Measurements from ENCODE around the gene GYG2. TPM values are rescaled to one million over a fixed set of nuclear protein-coding genes. Genes with fewer than 3 reads are reported as not detected.
A peak's percentile ranks its signal among the peaks of the same experiment; 100 is the strongest.
"Not testable (repeated sequence)": the region's sequence is repeated elsewhere in the genome, so short reads cannot be mapped to it uniquely, and the experiment has no call there.

GYG2 gene
- total and polyA plus RNA-seq, 7 experiments from 2014 or later, result not detected

DNA sequence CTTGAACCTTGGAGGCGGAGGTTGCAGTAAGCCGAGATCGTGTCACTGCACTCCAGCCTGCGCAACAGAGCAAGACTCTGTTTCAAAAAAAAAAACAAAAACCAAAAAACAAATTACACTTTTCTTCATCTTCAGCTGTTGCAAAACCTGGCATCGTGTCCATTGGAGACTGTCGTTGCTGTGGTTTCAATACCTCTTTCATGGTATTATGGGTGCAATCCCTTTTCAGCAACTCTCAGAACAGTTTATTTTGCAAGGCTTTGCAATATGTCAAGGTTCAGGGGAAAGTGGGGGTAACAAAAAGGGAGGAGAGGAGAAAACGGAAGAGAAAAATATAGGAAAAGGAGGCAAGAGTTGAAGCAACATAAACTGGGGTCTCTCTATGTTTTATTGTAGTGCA is 59.6 kb downstream of the GYG2 start:
- Histone ChIP-seq H3K36me3 (ENCODE audit: control insufficient read depth in 2 of 3, insufficient read depth in 3 of 3, low read length in 3 of 3) (no peaks in the 10 kb centered on the region), H3K4me1 (ENCODE audit: control insufficient read depth in 2 of 2, insufficient read depth in 2 of 2, low read length in 2 of 2) (no peaks in the 10 kb centered on the region), H3K27ac (ENCODE audit: low read depth, low read length) (no peak overlapping the region), H3K9me3 (ENCODE audit: control insufficient read depth in 2 of 3, low read length in 3 of 3) (no peaks in the 10 kb centered on the region), H3K27me3 (ENCODE audit: control insufficient read depth in 2 of 2, insufficient read depth in 2 of 2, low read length in 2 of 2) (no peaks in the 10 kb centered on the region), H3K4me3 (ENCODE audit: low read length) (no peak overlapping the region)
- ATAC-seq, result no peak
- POLR2A ChIA-PET, result interaction anchor here (0.6 kb wide), 1 partner anchor 18 kb away, joined by 4 read pairs; no protein-coding TSS in a partner anchor
- intact Hi-C loops (cut with micrococcal nuclease), result no loop called here
- Mint-ChIP-seq H3K4me1 (peaks cover 0 to 22% (median 11%) of the 10 kb centered on the region in 7 donors), H3K4me3 (peak overlapping the region in 7 of 10 donors; percentile 40 to 90 (median 81)), H3K9me3 (peaks cover 0 to 7% (median 0%) of the 10 kb centered on the region in 11 donors), H3K27ac (no peak overlapping the region), H3K36me3 (no peaks in the 10 kb centered on the region), H3K27me3 (peaks cover 0 to 5% (median 1%) of the 10 kb centered on the region in 5 donors)
- no peak for DNase-seq
- CTCF ChIA-PET, result no interaction called here

DNA sequence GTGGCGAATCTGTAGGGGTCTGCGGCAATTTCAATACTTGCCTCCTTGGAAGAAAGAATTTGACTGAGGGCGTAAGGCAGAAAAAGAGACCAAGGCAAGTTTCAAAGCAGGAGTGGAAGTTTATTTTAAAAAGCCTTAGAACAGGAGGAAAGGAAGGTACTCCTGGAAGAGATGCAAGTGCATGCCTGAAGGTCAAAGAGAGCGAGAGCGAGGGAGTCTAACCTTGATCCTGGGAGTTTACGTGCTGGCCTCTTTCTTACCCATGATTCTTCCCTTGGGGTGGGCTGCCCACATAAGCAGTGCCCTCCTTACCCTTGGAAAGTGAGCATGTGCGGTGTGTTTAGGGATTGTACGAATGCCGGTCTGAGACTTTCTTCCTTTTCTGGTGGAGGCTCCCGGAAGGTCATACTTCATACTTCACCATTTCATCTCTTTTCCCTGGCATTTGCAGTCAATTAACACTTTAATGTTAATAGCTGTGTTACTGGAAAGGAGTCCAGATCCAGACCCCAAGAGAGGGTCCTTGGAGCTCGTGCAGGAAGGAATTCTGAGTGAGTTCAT is 60.4 kb downstream of the GYG2 start:
- no peak for DNase-seq
- CTCF ChIA-PET, result no interaction called here
- no peaks in the 10 kb centered on the region for H3K4me1 ChIP-seq (ENCODE audit: control insufficient read depth in 2 of 2, insufficient read depth in 2 of 2, low read length in 2 of 2)
- POLR2A ChIA-PET, result no interaction called here
- intact Hi-C loops (cut with micrococcal nuclease), result no loop called here
- Mint-ChIP-seq H3K9me3 (peaks cover 0 to 7% (median 0%) of the 10 kb centered on the region in 11 donors), H3K4me1 (peaks cover 0 to 22% (median 11%) of the 10 kb centered on the region in 7 donors), H3K27me3 (peaks cover 0 to 5% (median 1%) of the 10 kb centered on the region in 5 donors), H3K36me3 (no peaks in the 10 kb centered on the region), H3K4me3 (peak overlapping the region; percentile 81 to 90 (median 85)), H3K27ac (peak overlapping the region in 4 of 9 donors; percentile 15 to 69 (median 60))
- no peaks in the 10 kb centered on the region for H3K27me3 ChIP-seq (ENCODE audit: control insufficient read depth in 2 of 2, insufficient read depth in 2 of 2, low read length in 2 of 2)
- no peak for ATAC-seq
- no peaks in the 10 kb centered on the region for H3K9me3 ChIP-seq (ENCODE audit: control insufficient read depth in 2 of 3, low read length in 3 of 3)
- H3K36me3 ChIP-seq (ENCODE audit: control insufficient read depth in 2 of 3, insufficient read depth in 3 of 3, low read length in 3 of 3), result no peaks in the 10 kb centered on the region
- H3K4me3 ChIP-seq (ENCODE audit: low read length), result peak overlapping the region; percentile 44
- no peak overlapping the region for H3K27ac ChIP-seq (ENCODE audit: low read depth, low read length)

DNA sequence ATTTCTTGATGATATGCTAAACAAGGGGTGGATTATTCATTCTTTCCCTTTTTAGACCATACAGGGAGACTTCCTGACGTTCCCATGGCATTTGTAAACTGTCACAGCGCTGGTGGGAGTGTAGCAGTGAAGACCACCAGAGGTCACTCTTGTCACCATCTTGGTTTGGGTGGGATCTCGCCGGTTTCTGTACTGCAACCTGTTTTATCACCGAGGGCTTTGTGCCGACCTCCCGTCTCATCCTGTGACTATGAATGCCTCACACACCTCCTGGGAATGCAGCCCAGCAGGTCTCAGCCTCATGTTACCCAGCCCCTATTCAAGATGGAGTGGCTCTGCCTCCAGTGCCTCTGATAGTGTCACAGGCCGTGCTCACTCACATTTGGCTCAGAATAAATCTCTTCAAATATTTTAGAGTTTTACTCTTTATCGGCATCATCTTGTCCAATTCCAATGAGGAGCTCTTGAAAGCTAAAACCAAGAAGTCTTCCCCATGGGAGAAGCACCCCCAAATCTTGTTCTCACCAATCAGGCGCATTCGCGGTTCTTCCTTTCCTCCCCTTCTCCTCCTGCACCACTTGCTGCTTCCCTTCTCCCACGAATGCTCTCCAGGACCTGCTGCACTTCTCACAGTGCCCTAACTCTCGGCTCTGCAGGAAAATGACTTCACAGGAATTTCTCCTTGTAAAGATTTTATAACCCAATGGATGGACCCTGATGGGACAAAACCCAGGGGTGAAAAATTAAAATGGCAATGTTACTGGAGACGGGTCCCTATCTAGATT is 61.2 kb downstream of the GYG2 start:
- Mint-ChIP-seq H3K27ac (peak overlapping the region in 2 of 9 donors; percentile 60 to 69), H3K4me3 (peak overlapping the region; percentile 81 to 90 (median 85)), H3K4me1 (peaks cover 0 to 22% (median 11%) of the 10 kb centered on the region in 7 donors)
- H3K36me3 Mint-ChIP-seq; H3K27ac ChIP-seq (ENCODE audit: low read depth, low read length); H3K27me3 Mint-ChIP-seq; H3K36me3 ChIP-seq (ENCODE audit: control insufficient read depth in 2 of 3, insufficient read depth in 3 of 3, low read length in 3 of 3); H3K27me3 ChIP-seq (ENCODE audit: control insufficient read depth in 2 of 2, insufficient read depth in 2 of 2, low read length in 2 of 2); DNase-seq; H3K9me3 Mint-ChIP-seq; intact Hi-C loops (cut with micrococcal nuclease); ATAC-seq; POLR2A ChIA-PET; H3K4me1 ChIP-seq (ENCODE audit: control insufficient read depth in 2 of 2, insufficient read depth in 2 of 2, low read length in 2 of 2); H3K9me3 ChIP-seq (ENCODE audit: control insufficient read depth in 2 of 3, low read length in 3 of 3): not testable (repeated sequence)
- CTCF ChIA-PET, result interaction anchor here (0.6 kb wide), 1 partner anchor 462 kb away, joined by 3 read pairs; no protein-coding TSS in a partner anchor
- H3K4me3 ChIP-seq (ENCODE audit: low read length), result peak overlapping the region; percentile 44

DNA sequence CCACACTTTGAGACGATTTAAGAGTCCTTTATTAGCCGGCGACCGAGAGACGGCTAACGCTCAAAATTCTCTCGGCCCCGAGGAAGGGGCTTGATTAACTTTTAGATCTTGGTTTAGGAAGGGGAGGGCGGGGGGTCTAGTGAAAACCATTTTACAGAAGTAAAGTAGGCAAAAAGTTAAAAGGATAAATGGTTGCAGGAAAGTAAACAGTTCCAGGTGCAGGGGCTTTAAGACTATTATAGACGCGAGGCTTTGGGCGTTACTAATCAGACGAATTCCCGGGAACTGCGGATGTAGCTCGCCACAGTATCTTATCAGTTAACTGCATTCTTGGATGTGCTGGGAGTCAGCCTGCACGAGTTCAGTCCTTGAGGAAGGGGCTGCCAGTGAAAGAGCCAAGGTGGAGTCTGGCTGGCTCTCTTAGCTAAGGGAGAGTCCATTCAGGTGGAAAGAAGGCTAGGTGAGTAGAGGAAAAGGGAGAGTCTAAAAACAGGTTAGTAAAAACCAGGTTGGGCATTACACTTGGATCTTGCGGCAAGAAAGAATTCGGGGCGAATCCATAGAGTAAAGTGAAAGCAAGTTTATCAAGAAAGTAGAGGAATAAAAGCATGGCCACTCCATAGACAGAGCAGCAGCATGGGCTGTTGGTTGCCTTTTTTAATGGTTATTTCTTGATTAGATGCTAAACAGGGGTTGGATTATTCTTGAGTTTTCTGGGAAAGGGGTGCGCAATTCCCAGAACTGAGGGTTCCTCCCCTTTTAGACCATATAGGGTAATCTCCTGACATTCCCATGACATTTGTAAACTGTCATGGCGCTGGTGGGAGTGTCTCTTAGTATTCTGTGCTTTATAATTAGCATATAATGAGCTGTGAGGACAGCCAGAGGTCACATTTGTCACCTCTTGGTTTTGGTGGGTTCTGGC is 62.1 kb downstream of the GYG2 start:
- H3K9me3 ChIP-seq (ENCODE audit: control insufficient read depth in 2 of 3, low read length in 3 of 3); H3K9me3 Mint-ChIP-seq; H3K27me3 Mint-ChIP-seq; intact Hi-C loops (cut with micrococcal nuclease); ATAC-seq; H3K36me3 ChIP-seq (ENCODE audit: control insufficient read depth in 2 of 3, insufficient read depth in 3 of 3, low read length in 3 of 3); H3K36me3 Mint-ChIP-seq; DNase-seq; H3K4me3 ChIP-seq (ENCODE audit: low read length); H3K4me1 ChIP-seq (ENCODE audit: control insufficient read depth in 2 of 2, insufficient read depth in 2 of 2, low read length in 2 of 2); H3K27ac ChIP-seq (ENCODE audit: low read depth, low read length); H3K27ac Mint-ChIP-seq; H3K27me3 ChIP-seq (ENCODE audit: control insufficient read depth in 2 of 2, insufficient read depth in 2 of 2, low read length in 2 of 2); POLR2A ChIA-PET: not testable (repeated sequence)
- Mint-ChIP-seq H3K4me1 (peaks cover 0 to 22% (median 11%) of the 10 kb centered on the region in 7 donors), H3K4me3 (peak overlapping the region in 2 of 10 donors; percentile 81 to 90)
- CTCF ChIA-PET, result interaction anchor here (0.6 kb wide), 1 partner anchor 461 kb away, joined by 3 read pairs; no protein-coding TSS in a partner anchor

DNA sequence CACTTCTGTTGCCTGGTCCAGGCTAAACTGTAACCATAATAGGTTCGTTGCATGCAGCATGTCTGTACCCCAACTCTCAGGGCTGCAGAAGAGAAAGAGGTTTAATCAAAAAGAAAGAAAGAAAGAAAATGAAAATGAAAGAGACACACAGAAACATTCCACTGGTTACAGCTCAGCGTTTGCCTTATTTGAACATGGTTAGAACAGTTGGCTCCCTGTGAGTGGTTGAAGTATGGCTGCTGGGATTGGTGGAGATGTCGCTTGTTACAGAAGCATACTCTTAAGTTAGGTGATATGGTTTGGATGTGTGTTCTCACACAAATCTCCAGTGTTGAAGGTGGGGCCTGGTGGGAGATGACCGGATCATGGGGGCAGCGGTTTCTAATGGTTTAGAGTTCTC is 64.1 kb downstream of the GYG2 start:
- H3K36me3 Mint-ChIP-seq, result no peaks in the 10 kb centered on the region
- Histone ChIP-seq H3K4me3 (ENCODE audit: low read length) (no peak overlapping the region), H3K9me3 (ENCODE audit: control insufficient read depth in 2 of 3, low read length in 3 of 3) (no peaks in the 10 kb centered on the region), H3K27me3 (ENCODE audit: control insufficient read depth in 2 of 2, insufficient read depth in 2 of 2, low read length in 2 of 2) (no peaks in the 10 kb centered on the region), H3K27ac (ENCODE audit: low read depth, low read length) (no peak overlapping the region), H3K36me3 (ENCODE audit: control insufficient read depth in 2 of 3, insufficient read depth in 3 of 3, low read length in 3 of 3) (no peaks in the 10 kb centered on the region), H3K4me1 (ENCODE audit: control insufficient read depth in 2 of 2, insufficient read depth in 2 of 2, low read length in 2 of 2) (no peaks in the 10 kb centered on the region)
- H3K4me3 Mint-ChIP-seq, result no peak overlapping the region
- peaks cover 0 to 7% (median 0%) of the 10 kb centered on the region in 11 donors for H3K9me3 Mint-ChIP-seq
- H3K27me3 Mint-ChIP-seq, result peaks cover 0 to 5% (median 0%) of the 10 kb centered on the region in 5 donors
- no peak for ATAC-seq
- intact Hi-C loops (cut with micrococcal nuclease), result no loop called here
- POLR2A ChIA-PET, result no interaction called here
- no peak for DNase-seq
- peak overlapping the region in 1 of 9 donors; percentile 38 for H3K27ac Mint-ChIP-seq
- peaks cover 0 to 22% (median 13%) of the 10 kb centered on the region in 7 donors for H3K4me1 Mint-ChIP-seq
- CTCF ChIA-PET, result no interaction called here

DNA sequence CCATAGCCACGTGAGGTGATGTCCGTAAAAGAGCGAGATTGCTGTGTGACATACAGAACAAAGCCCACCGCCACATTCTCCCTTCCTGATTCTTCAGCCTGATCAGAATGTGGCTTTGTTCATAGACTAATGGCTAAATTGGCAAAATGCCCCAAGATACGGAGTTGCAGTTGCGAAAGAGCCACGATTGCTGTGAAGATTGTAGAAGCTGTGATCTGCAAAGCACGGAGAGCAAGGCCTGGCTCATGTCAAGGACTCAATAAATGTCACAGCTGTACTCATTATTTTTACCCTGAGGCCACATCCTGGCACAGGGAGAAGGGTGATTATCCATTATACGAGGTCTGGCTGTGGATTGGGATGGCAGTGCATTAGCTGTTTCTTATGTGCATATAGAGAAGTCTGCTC is 66.2 kb downstream of the GYG2 start:
- H3K4me1 Mint-ChIP-seq, result peaks cover 0 to 20% (median 8%) of the 10 kb centered on the region in 7 donors
- Histone ChIP-seq H3K9me3 (ENCODE audit: control insufficient read depth in 2 of 3, low read length in 3 of 3) (no peaks in the 10 kb centered on the region), H3K36me3 (ENCODE audit: control insufficient read depth in 2 of 3, insufficient read depth in 3 of 3, low read length in 3 of 3) (no peaks in the 10 kb centered on the region), H3K4me3 (ENCODE audit: low read length) (no peak overlapping the region), H3K27me3 (ENCODE audit: control insufficient read depth in 2 of 2, insufficient read depth in 2 of 2, low read length in 2 of 2) (no peaks in the 10 kb centered on the region), H3K4me1 (ENCODE audit: control insufficient read depth in 2 of 2, insufficient read depth in 2 of 2, low read length in 2 of 2) (no peaks in the 10 kb centered on the region), H3K27ac (ENCODE audit: low read depth, low read length) (no peak overlapping the region)
- H3K27me3 Mint-ChIP-seq, result peaks cover 0 to 1% (median 0%) of the 10 kb centered on the region in 5 donors
- H3K27ac Mint-ChIP-seq, result no peak overlapping the region
- peaks cover 0 to 6% (median 0%) of the 10 kb centered on the region in 11 donors for H3K9me3 Mint-ChIP-seq
- no peak overlapping the region for H3K4me3 Mint-ChIP-seq
- intact Hi-C loops (cut with micrococcal nuclease), result no loop called here
- ChIA-PET POLR2A (no interaction called here), CTCF (no interaction called here)
- DNase-seq (no peak), ATAC-seq (no peak)
- H3K36me3 Mint-ChIP-seq, result no peaks in the 10 kb centered on the region
